ENCODE results near the gene ATP6V0E2. TPM values are rescaled to one million over a fixed set of nuclear protein-coding genes. Genes with fewer than 3 reads are reported as not detected.

Gene ATP6V0E2
- polyA plus RNA-seq, 1 donor from 2014 or later: 51.8 TPM

- peaks cover 5 to 20% (median 19%) of the 10 kb centered on the region in 3 donors for H3K4me1 Mint-ChIP-seq
- H3K36me3 Mint-ChIP-seq: no peaks in the 10 kb centered on the region
- peak overlapping the region in 1 of 3 donors; percentile 90 for H3K27ac Mint-ChIP-seq
- peak overlapping the region in 2 of 4 donors; percentile 41 to 97 for H3K4me3 Mint-ChIP-seq
- no peaks in the 10 kb centered on the region for H3K9me3 Mint-ChIP-seq
- no peaks in the 10 kb centered on the region for H3K27me3 Mint-ChIP-seq
Observed at GRCh38 chr7:149875396-149875795, 1.6 kb downstream of the ATP6V0E2 start.

- H3K36me3 Mint-ChIP-seq: peaks cover 3% of the 10 kb centered on the region
- peaks cover 5 to 14% (median 13%) of the 10 kb centered on the region in 3 donors for H3K4me1 Mint-ChIP-seq
- H3K27me3 Mint-ChIP-seq: no peaks in the 10 kb centered on the region
- H3K27ac Mint-ChIP-seq: no peak overlapping the region
- peak overlapping the region in 1 of 4 donors; percentile 53 for H3K4me3 Mint-ChIP-seq
- no peaks in the 10 kb centered on the region for H3K9me3 Mint-ChIP-seq
Observed at GRCh38 chr7:149877890-149878522, 4.2 kb downstream of the ATP6V0E2 start.

GRCh38 chr7:149878523-149878921 is 4.8 kb downstream of the ATP6V0E2 start:
- no peak overlapping the region for H3K4me3 Mint-ChIP-seq
- peaks cover 9 to 13% (median 12%) of the 10 kb centered on the region in 3 donors for H3K4me1 Mint-ChIP-seq
- H3K27me3 Mint-ChIP-seq: no peaks in the 10 kb centered on the region
- H3K27ac Mint-ChIP-seq: no peak overlapping the region
- peaks cover 3% of the 10 kb centered on the region for H3K36me3 Mint-ChIP-seq
- no peaks in the 10 kb centered on the region for H3K9me3 Mint-ChIP-seq

GRCh38 chr7:149879271-149879743 is 5.5 kb downstream of the ATP6V0E2 start:
- no peak overlapping the region for H3K27ac Mint-ChIP-seq
- H3K4me1 Mint-ChIP-seq: peaks cover 10 to 12% (median 11%) of the 10 kb centered on the region in 3 donors
- no peaks in the 10 kb centered on the region for H3K27me3 Mint-ChIP-seq
- H3K9me3 Mint-ChIP-seq: no peaks in the 10 kb centered on the region
- no peak overlapping the region for H3K4me3 Mint-ChIP-seq
- H3K36me3 Mint-ChIP-seq: peaks cover 3% of the 10 kb centered on the region

GRCh38 chr7:149879766-149880637 is 6.2 kb downstream of the ATP6V0E2 start:
- Mint-ChIP-seq H3K27me3 (no peaks in the 10 kb centered on the region), H3K9me3 (no peaks in the 10 kb centered on the region), H3K4me1 (peaks cover 4 to 7% (median 7%) of the 10 kb centered on the region in 3 donors), H3K4me3 (no peak overlapping the region), H3K27ac (no peak overlapping the region), H3K36me3 (peaks cover 3% of the 10 kb centered on the region)

GRCh38 chr7:149880638-149881311 is 7.0 kb downstream of the ATP6V0E2 start:
- Mint-ChIP-seq H3K9me3 (no peaks in the 10 kb centered on the region), H3K4me1 (peaks cover under 1 to 6% (median 2%) of the 10 kb centered on the region in 3 donors), H3K4me3 (no peak overlapping the region), H3K27ac (no peak overlapping the region), H3K36me3 (peaks cover 3% of the 10 kb centered on the region), H3K27me3 (no peaks in the 10 kb centered on the region)

GRCh38 chr7:149881328-149882247 is 7.8 kb downstream of the ATP6V0E2 start:
- no peak overlapping the region for H3K27ac Mint-ChIP-seq
- no peak overlapping the region for H3K4me3 Mint-ChIP-seq
- no peaks in the 10 kb centered on the region for H3K27me3 Mint-ChIP-seq

GRCh38 chr7:149882248-149883047 is 8.7 kb downstream of the ATP6V0E2 start:
- no peak overlapping the region for H3K4me3 Mint-ChIP-seq
- H3K36me3 Mint-ChIP-seq: peaks cover 3% of the 10 kb centered on the region
- no peaks in the 10 kb centered on the region for H3K27me3 Mint-ChIP-seq
- no peak overlapping the region for H3K27ac Mint-ChIP-seq
- no peaks in the 10 kb centered on the region for H3K9me3 Mint-ChIP-seq
- peaks cover 7 to 12% (median 8%) of the 10 kb centered on the region in 3 donors for H3K4me1 Mint-ChIP-seq

More at GRCh38 chr7:149881328-149882247, 7.8 kb downstream of the ATP6V0E2 start:
- Mint-ChIP-seq H3K4me1 (peaks cover 7 to 12% (median 8%) of the 10 kb centered on the region in 3 donors), H3K9me3 (no peaks in the 10 kb centered on the region), H3K36me3 (peaks cover 3% of the 10 kb centered on the region)

- Mint-ChIP-seq H3K4me1 (peaks cover 7 to 12% (median 8%) of the 10 kb centered on the region in 3 donors), H3K9me3 (no peaks in the 10 kb centered on the region), H3K27ac (no peak overlapping the region), H3K36me3 (peaks cover 3% of the 10 kb centered on the region), H3K4me3 (no peak overlapping the region), H3K27me3 (no peaks in the 10 kb centered on the region)
Observed at GRCh38 chr7:149883048-149883438, 9.3 kb downstream of the ATP6V0E2 start.

- Mint-ChIP-seq H3K9me3 (no peaks in the 10 kb centered on the region), H3K36me3 (peaks cover 3% of the 10 kb centered on the region), H3K4me3 (no peak overlapping the region), H3K27ac (no peak overlapping the region), H3K4me1 (peaks cover 7 to 12% (median 8%) of the 10 kb centered on the region in 3 donors), H3K27me3 (no peaks in the 10 kb centered on the region)
Observed at GRCh38 chr7:149883452-149883861, 9.7 kb downstream of the ATP6V0E2 start.

GRCh38 chr7:149884016-149884415 is 10.2 kb downstream of the ATP6V0E2 start:
- Mint-ChIP-seq H3K4me1 (peaks cover 7 to 12% (median 8%) of the 10 kb centered on the region in 3 donors), H3K4me3 (no peak overlapping the region), H3K36me3 (peaks cover 3% of the 10 kb centered on the region), H3K27ac (no peak overlapping the region), H3K27me3 (no peaks in the 10 kb centered on the region), H3K9me3 (no peaks in the 10 kb centered on the region)

- H3K27ac Mint-ChIP-seq: no peak overlapping the region
- H3K27me3 Mint-ChIP-seq: peaks cover 2% of the 10 kb centered on the region
- no peaks in the 10 kb centered on the region for H3K9me3 Mint-ChIP-seq
- peaks cover 7 to 12% (median 8%) of the 10 kb centered on the region in 3 donors for H3K4me1 Mint-ChIP-seq
- peaks cover 3% of the 10 kb centered on the region for H3K36me3 Mint-ChIP-seq
- no peak overlapping the region for H3K4me3 Mint-ChIP-seq
Observed at GRCh38 chr7:149884541-149884940, 10.8 kb downstream of the ATP6V0E2 start.

GRCh38 chr7:149885191-149886017 is 11.6 kb downstream of the ATP6V0E2 start:
- Mint-ChIP-seq H3K4me1 (peaks cover 7 to 12% (median 8%) of the 10 kb centered on the region in 3 donors), H3K4me3 (peak overlapping the region in 1 of 4 donors; percentile 15), H3K9me3 (no peaks in the 10 kb centered on the region), H3K27ac (no peak overlapping the region), H3K27me3 (peaks cover 2% of the 10 kb centered on the region), H3K36me3 (peaks cover 3% of the 10 kb centered on the region)

Measured in IgD-negative memory B cell (primary cell).